MCF 10A (cell line): Measurements from ENCODE around the gene MARCHF7. TPM values are rescaled to one million over a fixed set of nuclear protein-coding genes. Genes with fewer than 3 reads are reported as not detected.

Experiments
- BruUV-seq: library from RNA; stranded (reverse); fragments of 400-500 nt; replicated peaks from 2 replicates; lab custom pipeline; 2021; lab: Mats Ljungman, UMichigan
- CTCF ChIA-PET: fragments of 300-600 bp; sonication (Branson Sonifier 250); formaldehyde crosslinking; extraction: SDS; loops from one replicate; lab custom pipeline; 2021; ENCODE audit warnings: antibody characterized with exemption, inconsistent platforms; lab: Yijun Ruan, JAX
- POLR2A ChIA-PET: fragments of 300-600, 350-650 bp; sonication (Branson Sonifier 250); formaldehyde crosslinking; extraction: SDS; loops from one replicate; lab custom pipeline; 2020; ENCODE audit warnings: antibody characterized with exemption, inconsistent platforms; lab: Yijun Ruan, JAX
- DNase-seq: peaks from one replicate; pipeline ENCODE4 v3.0.0-alpha.2; 2018; ENCODE audit not compliant: unreplicated experiment
- H3K27ac Mint-ChIP-seq: one replicate; pipeline ENCODE4 v1.8.0; 2022; ENCODE audit warnings: mild to moderate bottlenecking, low read depth, mixed read lengths; ENCODE audit not compliant: unreplicated experiment
- H3K27me3 Mint-ChIP-seq: one replicate; pipeline ENCODE4 v1.8.0; 2022; ENCODE audit warnings: mixed read lengths; ENCODE audit not compliant: insufficient read depth, unreplicated experiment
- H3K36me3 Mint-ChIP-seq: one replicate; pipeline ENCODE4 v1.8.0; 2022; ENCODE audit warnings: mild to moderate bottlenecking, moderate library complexity, mixed read lengths; ENCODE audit not compliant: insufficient read depth, unreplicated experiment
- H3K4me1 Mint-ChIP-seq: one replicate; pipeline ENCODE4 v1.8.0; 2022; ENCODE audit warnings: mixed read lengths; ENCODE audit not compliant: insufficient read depth, unreplicated experiment
- H3K4me3 Mint-ChIP-seq: one replicate; pipeline ENCODE4 v1.8.0; 2022; ENCODE audit warnings: mild to moderate bottlenecking, moderate library complexity, mixed read lengths; ENCODE audit not compliant: unreplicated experiment
- H3K9me3 Mint-ChIP-seq: one replicate; pipeline ENCODE4 v1.8.0; 2022; ENCODE audit warnings: mixed read lengths; ENCODE audit not compliant: unreplicated experiment
- CTCF ChIP-seq: fragments of 200-600 bp; IDR thresholded peaks from one replicate; pipeline ENCODE4 v1.8.0; 2022; ENCODE audit warnings: antibody characterized with exemption, mild to moderate bottlenecking; ENCODE audit not compliant: unreplicated experiment
- intact Hi-C: fragments of 100-400 bp; cut with micrococcal nuclease; formaldehyde crosslinking; loops from 2 replicates; pipeline ENCODE4 v1.14.1; 2022
- total RNA-seq: library from RNA; stranded (reverse); gene quantifications from 2 replicates; pipeline ENCODE4 v1.2.3, GENCODE V29; 2022

MARCHF7 gene
- total RNA-seq, 1 experiment from 2014 or later, result 76.0 TPM

DNA sequence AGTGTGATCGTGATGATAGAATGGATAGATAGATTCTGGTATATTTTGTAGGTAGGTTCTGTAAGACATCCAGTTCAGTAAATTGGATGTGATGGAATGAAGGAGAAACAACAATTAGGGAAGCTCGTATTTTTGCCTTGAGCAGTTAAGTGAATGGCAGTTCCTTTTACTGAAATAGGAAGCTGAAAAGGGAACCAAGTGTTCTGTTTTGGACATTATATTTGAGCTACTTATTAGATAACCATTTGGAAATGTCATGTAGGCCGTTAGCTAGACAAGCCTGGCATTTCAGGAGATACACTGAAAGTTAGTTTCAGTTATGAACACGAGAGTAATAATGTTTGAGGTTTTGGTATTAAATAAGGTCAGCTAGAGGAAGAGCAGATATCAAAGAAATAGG lies 41.5 kb downstream of the MARCHF7 start:
- Mint-ChIP-seq H3K36me3 (peaks cover 28% of the 10 kb centered on the region), H3K27me3 (no peaks in the 10 kb centered on the region), H3K4me3 (no peak overlapping the region), H3K9me3 (no peaks in the 10 kb centered on the region), H3K4me1 (peaks cover 10% of the 10 kb centered on the region), H3K27ac (no peak overlapping the region)
- no TSS peak for BruUV-seq
- intact Hi-C loops, result no loop called here
- no peak for DNase-seq
- no peak for TF ChIP-seq CTCF
- ChIA-PET CTCF (interaction anchor here (0.6 kb wide), 1 partner anchor 388 kb away, joined by 3 read pairs; no protein-coding TSS in a partner anchor), POLR2A (interaction anchor here (0.7 to 1.2 kb wide), 6 partner anchors 9 to 238 kb away, joined by 3 to 9 read pairs (median 4); no protein-coding TSS in a partner anchor)

DNA sequence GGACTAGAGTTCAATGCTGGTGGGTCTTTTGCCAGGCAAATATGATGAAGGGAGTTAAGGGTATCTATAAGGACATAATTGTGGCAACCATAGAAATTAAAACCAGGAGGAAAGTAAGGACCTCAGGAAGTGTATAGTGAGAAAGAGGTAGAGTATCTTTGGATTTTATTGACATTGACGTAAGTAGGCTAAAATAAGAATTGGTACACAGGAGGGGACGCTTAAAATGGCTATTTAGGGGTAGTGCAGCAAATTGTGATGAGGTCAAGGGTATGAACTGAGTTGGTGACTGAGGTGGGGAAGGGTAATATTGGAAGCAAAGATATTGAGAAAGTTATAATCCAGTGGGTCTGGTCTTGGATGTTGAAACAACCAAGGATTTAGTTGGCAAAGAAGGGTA lies 42.7 kb downstream of the MARCHF7 start:
- H3K9me3 Mint-ChIP-seq, result no peaks in the 10 kb centered on the region
- H3K36me3 Mint-ChIP-seq, result peaks cover 24% of the 10 kb centered on the region
- BruUV-seq, result no TSS peak
- DNase-seq, result no peak
- POLR2A ChIA-PET, result interaction anchor here (1.1 kb wide), 1 partner anchor 13 kb away, joined by 9 read pairs; no protein-coding TSS in a partner anchor
- CTCF ChIA-PET, result interaction anchor here (0.8 to 1.2 kb wide), 2 partner anchors 143 to 465 kb away, joined by 3 to 5 read pairs; no protein-coding TSS in a partner anchor
- no peak overlapping the region for H3K4me3 Mint-ChIP-seq
- no peaks in the 10 kb centered on the region for H3K27me3 Mint-ChIP-seq
- H3K27ac Mint-ChIP-seq, result no peak overlapping the region
- H3K4me1 Mint-ChIP-seq, result peaks cover 10% of the 10 kb centered on the region
- TF ChIP-seq CTCF, result no peak
- intact Hi-C loops, result loop anchor here (5.0 kb wide), 1 partner anchor 212 kb away; no protein-coding TSS in a partner anchor

GRCh38 chr2:159755788-159756187 lies 43.5 kb downstream of the MARCHF7 start:
- no peak overlapping the region for H3K4me3 Mint-ChIP-seq
- intact Hi-C loops, result loop anchor here (5.0 kb wide), 1 partner anchor 212 kb away; no protein-coding TSS in a partner anchor
- peaks cover 27% of the 10 kb centered on the region for H3K36me3 Mint-ChIP-seq
- H3K9me3 Mint-ChIP-seq, result no peaks in the 10 kb centered on the region
- ChIA-PET CTCF (interaction anchor here (0.6 to 1.2 kb wide), 14 partner anchors 11 to 1238 kb away, joined by 3 to 5 read pairs (median 3); no protein-coding TSS in a partner anchor), POLR2A (interaction anchor here (0.5 to 1.6 kb wide), 11 partner anchors 9 to 354 kb away, joined by 3 to 9 read pairs (median 3); partner anchors contain the start of gene MARCHF7)
- peak; percentile 96 for DNase-seq
- no peak overlapping the region for H3K27ac Mint-ChIP-seq
- H3K4me1 Mint-ChIP-seq, result peaks cover 10% of the 10 kb centered on the region
- H3K27me3 Mint-ChIP-seq, result no peaks in the 10 kb centered on the region
- TF ChIP-seq CTCF, result no peak
- BruUV-seq, result no TSS peak

GRCh38 chr2:159758239-159758638 lies 45.9 kb downstream of the MARCHF7 start:
- no peak for TF ChIP-seq CTCF
- ChIA-PET POLR2A (interaction anchor here (0.6 to 1.2 kb wide), 2 partner anchors 12 to 16 kb away, joined by 3 to 4 read pairs; no protein-coding TSS in a partner anchor), CTCF (interaction anchor here (0.6 to 1.7 kb wide), 2 partner anchors 15 to 566 kb away, joined by 3 to 4 read pairs; no protein-coding TSS in a partner anchor)
- no peak overlapping the region for H3K4me3 Mint-ChIP-seq
- peaks cover 4% of the 10 kb centered on the region for H3K4me1 Mint-ChIP-seq
- intact Hi-C loops, result loop anchor here (5.0 kb wide), 1 partner anchor 209 kb away; no protein-coding TSS in a partner anchor
- H3K9me3 Mint-ChIP-seq, result no peaks in the 10 kb centered on the region
- no peaks in the 10 kb centered on the region for H3K27me3 Mint-ChIP-seq
- no peak overlapping the region for H3K27ac Mint-ChIP-seq
- peaks cover 39% of the 10 kb centered on the region for H3K36me3 Mint-ChIP-seq
- DNase-seq, result no peak
- no TSS peak for BruUV-seq
